Measurements from ENCODE around the gene SUCLG2.

The SUCLG2 gene

DNA sequence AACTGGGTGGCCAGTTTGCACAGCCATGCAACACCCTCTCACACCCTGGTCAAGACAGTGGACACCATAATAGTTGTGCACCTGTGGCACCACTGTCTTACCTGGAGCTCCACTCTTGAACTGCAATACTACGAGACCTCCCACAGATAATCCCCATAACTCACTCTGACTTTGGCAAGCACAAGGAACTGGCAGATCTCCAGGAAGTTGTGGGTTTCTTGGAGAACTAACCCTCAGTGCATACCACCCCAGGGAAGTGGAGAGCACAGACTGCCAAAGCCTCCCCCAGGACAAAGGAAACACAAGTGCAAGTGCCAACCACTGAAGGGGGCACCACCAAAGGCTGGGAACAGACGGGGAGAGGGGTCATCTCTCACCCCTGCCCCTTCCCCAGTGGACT is 318.6 kb downstream of the SUCLG2 start:
- no peaks in the 10 kb centered on the region for H3F3A ChIP-seq (ENCODE audit: insufficient read depth, low read length)
- H3K27me3 ChIP-seq (replicated peaks; ENCODE audit: insufficient read depth, low read length) = no peaks in the 10 kb centered on the region
- no peaks in the 10 kb centered on the region for H3K79me2 ChIP-seq (ENCODE audit: low read length)
- H3K4me1 ChIP-seq (ENCODE audit: low read length) = peaks cover 6% of the 10 kb centered on the region; the same call in 1 of the 2 replicates
- no peak overlapping the region for H3K4me3 ChIP-seq (ENCODE audit: low read length)
- H4K20me1 ChIP-seq (ENCODE audit: insufficient read depth, low read length) = no peaks in the 10 kb centered on the region
- no peak overlapping the region for H2AFZ ChIP-seq (ENCODE audit: low read length)
- no peak overlapping the region for H3K4me2 ChIP-seq (ENCODE audit: low read depth, low read length)
- no peaks in the 10 kb centered on the region for H3K36me3 ChIP-seq (replicated peaks; ENCODE audit: insufficient read depth, low read length)
- H3K9me3 ChIP-seq (replicated peaks; ENCODE audit: insufficient read depth, low read length) = no peaks in the 10 kb centered on the region
- no peak overlapping the region for H3K9ac ChIP-seq (ENCODE audit: low read length)
- no peak overlapping the region for H3K27ac ChIP-seq (ENCODE audit: low read length)
- TF ChIP-seq, protein P1, sequence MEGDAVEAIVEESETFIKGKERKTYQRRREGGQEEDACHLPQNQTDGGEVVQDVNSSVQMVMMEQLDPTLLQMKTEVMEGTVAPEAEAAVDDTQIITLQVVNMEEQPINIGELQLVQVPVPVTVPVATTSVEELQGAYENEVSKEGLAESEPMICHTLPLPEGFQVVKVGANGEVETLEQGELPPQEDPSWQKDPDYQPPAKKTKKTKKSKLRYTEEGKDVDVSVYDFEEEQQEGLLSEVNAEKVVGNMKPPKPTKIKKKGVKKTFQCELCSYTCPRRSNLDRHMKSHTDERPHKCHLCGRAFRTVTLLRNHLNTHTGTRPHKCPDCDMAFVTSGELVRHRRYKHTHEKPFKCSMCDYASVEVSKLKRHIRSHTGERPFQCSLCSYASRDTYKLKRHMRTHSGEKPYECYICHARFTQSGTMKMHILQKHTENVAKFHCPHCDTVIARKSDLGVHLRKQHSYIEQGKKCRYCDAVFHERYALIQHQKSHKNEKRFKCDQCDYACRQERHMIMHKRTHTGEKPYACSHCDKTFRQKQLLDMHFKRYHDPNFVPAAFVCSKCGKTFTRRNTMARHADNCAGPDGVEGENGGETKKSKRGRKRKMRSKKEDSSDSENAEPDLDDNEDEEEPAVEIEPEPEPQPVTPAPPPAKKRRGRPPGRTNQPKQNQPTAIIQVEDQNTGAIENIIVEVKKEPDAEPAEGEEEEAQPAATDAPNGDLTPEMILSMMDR (IDR thresholded peaks at IDR 0.05; ENCODE audit: low read length) = no peak
- TF ChIP-seq EZH2phosphoT487 (IDR thresholded peaks at IDR 0.05; ENCODE audit: low read length) (no peak), EZH2 (optimal IDR thresholded peaks at IDR 0.05; ENCODE audit: low read depth, low read length) (no peak)
- DNase-seq = no peak
- no peaks in the 10 kb centered on the region for H3K9me2 ChIP-seq (replicated peaks; ENCODE audit: insufficient read depth, low read length)

DNA sequence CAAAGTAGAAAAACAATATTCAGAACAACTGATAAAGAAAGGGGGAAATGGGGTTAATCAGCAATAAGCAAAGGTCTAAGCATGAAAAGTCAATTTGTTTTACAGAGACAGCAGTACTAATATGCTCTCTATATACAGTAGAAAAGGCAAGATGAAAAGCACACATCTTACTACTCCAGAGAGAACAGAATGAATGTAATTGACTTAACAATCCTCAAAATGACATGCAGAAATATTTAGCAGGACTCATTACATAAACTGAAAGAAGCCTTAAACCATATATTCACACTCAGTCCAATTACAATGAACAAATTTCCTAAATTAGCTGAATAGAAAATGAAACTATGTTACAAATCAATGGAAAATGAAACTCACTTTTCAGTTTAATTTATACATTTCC is 319.8 kb downstream of the SUCLG2 start:
- no peaks in the 10 kb centered on the region for H4K20me1 ChIP-seq (ENCODE audit: insufficient read depth, low read length)
- H3K9me3 ChIP-seq (replicated peaks; ENCODE audit: insufficient read depth, low read length) = no peaks in the 10 kb centered on the region
- no peak overlapping the region for H2AFZ ChIP-seq (ENCODE audit: low read length)
- TF ChIP-seq EZH2 (optimal IDR thresholded peaks at IDR 0.05; ENCODE audit: low read depth, low read length) (no peak), EZH2phosphoT487 (IDR thresholded peaks at IDR 0.05; ENCODE audit: low read length) (no peak)
- TF ChIP-seq, protein P1 (IDR thresholded peaks at IDR 0.05; ENCODE audit: low read length) = no peak
- H3K4me1 ChIP-seq (ENCODE audit: low read length) = peaks cover 6% of the 10 kb centered on the region; the same call in 1 of the 2 replicates
- no peaks in the 10 kb centered on the region for H3F3A ChIP-seq (ENCODE audit: insufficient read depth, low read length)
- no peak overlapping the region for H3K4me2 ChIP-seq (ENCODE audit: low read depth, low read length)
- H3K9ac ChIP-seq (ENCODE audit: low read length) = no peak overlapping the region
- no peaks in the 10 kb centered on the region for H3K27me3 ChIP-seq (replicated peaks; ENCODE audit: insufficient read depth, low read length)
- DNase-seq = no peak
- H3K27ac ChIP-seq (ENCODE audit: low read length) = no peak overlapping the region
- H3K4me3 ChIP-seq (ENCODE audit: low read length) = no peak overlapping the region
- H3K79me2 ChIP-seq (ENCODE audit: low read length) = no peaks in the 10 kb centered on the region
- H3K9me2 ChIP-seq (replicated peaks; ENCODE audit: insufficient read depth, low read length) = no peaks in the 10 kb centered on the region
- no peaks in the 10 kb centered on the region for H3K36me3 ChIP-seq (replicated peaks; ENCODE audit: insufficient read depth, low read length)

DNA sequence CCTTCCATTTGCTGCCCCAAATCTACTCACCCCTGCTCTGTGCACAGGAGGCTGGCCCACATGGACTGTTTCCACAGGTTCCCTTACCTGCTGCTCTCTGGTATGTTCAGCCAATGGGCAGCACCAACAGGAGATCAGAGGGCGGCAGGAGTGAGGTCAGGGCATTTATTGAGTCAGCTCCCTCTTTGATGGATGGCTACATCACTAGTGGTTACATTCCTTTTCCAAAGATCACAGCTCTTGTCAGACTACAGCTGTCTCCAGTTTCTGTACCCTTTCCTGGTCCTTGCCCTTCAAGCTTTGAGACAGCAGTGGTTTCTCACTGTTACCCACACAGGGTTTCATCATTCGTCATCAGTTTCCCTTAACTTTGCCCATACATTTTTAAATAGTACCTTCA is 325.1 kb downstream of the SUCLG2 start:
- no peak overlapping the region for H2AFZ ChIP-seq (ENCODE audit: low read length)
- no peak overlapping the region for H3K27ac ChIP-seq (ENCODE audit: low read length)
- H3K9me3 ChIP-seq (replicated peaks; ENCODE audit: insufficient read depth, low read length) = no peaks in the 10 kb centered on the region
- H3K27me3 ChIP-seq (replicated peaks; ENCODE audit: insufficient read depth, low read length) = no peaks in the 10 kb centered on the region
- no peak overlapping the region for H3K9ac ChIP-seq (ENCODE audit: low read length)
- DNase-seq = no peak
- no peaks in the 10 kb centered on the region for H3K36me3 ChIP-seq (replicated peaks; ENCODE audit: insufficient read depth, low read length)
- no peaks in the 10 kb centered on the region for H3K79me2 ChIP-seq (ENCODE audit: low read length)
- TF ChIP-seq EZH2 (optimal IDR thresholded peaks at IDR 0.05; ENCODE audit: low read depth, low read length) (no peak), EZH2phosphoT487 (IDR thresholded peaks at IDR 0.05; ENCODE audit: low read length) (no peak)
- TF ChIP-seq, protein P1 (IDR thresholded peaks at IDR 0.05; ENCODE audit: low read length) = no peak
- no peaks in the 10 kb centered on the region for H4K20me1 ChIP-seq (ENCODE audit: insufficient read depth, low read length)
- H3K4me2 ChIP-seq (ENCODE audit: low read depth, low read length) = no peak overlapping the region
- H3K4me3 ChIP-seq (ENCODE audit: low read length) = no peak overlapping the region
- no peaks in the 10 kb centered on the region for H3F3A ChIP-seq (ENCODE audit: insufficient read depth, low read length)
- no peaks in the 10 kb centered on the region for H3K9me2 ChIP-seq (replicated peaks; ENCODE audit: insufficient read depth, low read length)
- peaks cover 1% of the 10 kb centered on the region; the same call in 1 of the 2 replicates for H3K4me1 ChIP-seq (ENCODE audit: low read length)

All from MM.1S (cell line).